Endothelial cell of umbilical vein (primary cell): ENCODE measurements around the gene ACTN1. TPM values are rescaled to one million over a fixed set of nuclear protein-coding genes. Genes with fewer than 3 reads are reported as not detected.

Experiments
- BruUV-seq: library from RNA; stranded (reverse); fragments of 400-500 nt; replicated peaks from 2 replicates; lab custom pipeline; 2021; lab: Mats Ljungman, UMichigan
- CTCF ChIA-PET: fragments of 300-600, 350-600 bp; sonication (Branson Sonifier 250); formaldehyde crosslinking; loops from one replicate; lab custom pipeline; 2021; ENCODE audit warnings: antibody characterized with exemption, inconsistent platforms; lab: Charles Lee
- POLR2A ChIA-PET: fragments of 300-600, 350-600 bp; sonication (Branson Sonifier 250); formaldehyde crosslinking; loops from one replicate; lab custom pipeline; 2021; ENCODE audit warnings: antibody characterized with exemption, inconsistent platforms; lab: Charles Lee
- DNase-seq: peaks from one replicate; pipeline ENCODE4 v3.0.0-alpha.2; 2011; ENCODE audit warnings: low read depth, low spot score
- FAIRE-seq: peaks from 2 replicates; lab custom pipeline; 2011; peaks lifted over from hg19 to GRCh38; lab: Jason Lieb, UNC
- H2AFZ ChIP-seq: 2 replicates; pipeline ENCODE4 v1.6.0; 2012; ENCODE audit warnings: low read depth, low read length, control low read depth, inconsistent platforms
- H3K27ac ChIP-seq: 2 replicates; pipeline ENCODE4 v1.5.1; 2011; ENCODE audit warnings: low read depth, mild to moderate bottlenecking, control low read depth, low read length, moderate library complexity; ENCODE audit not compliant: insufficient read depth
- H3K27me3 ChIP-seq, 2 experiments: 2 replicates each; pipeline versions ENCODE4 v1.6.0 to v1.6.1; 2011; ENCODE audit warnings: low read length in 2 of 2, mixed read lengths in 1 of 2; ENCODE audit not compliant: control insufficient read depth in 2 of 2, insufficient read depth in 2 of 2
- H3K36me3 ChIP-seq, 2 experiments: 2 replicates in 1 of 2; 3 replicates in 1 of 2; pipeline ENCODE4 v1.5.1; 2011; ENCODE audit warnings: low read length in 2 of 2, mild to moderate bottlenecking in 1 of 2, moderate library complexity in 1 of 2; ENCODE audit not compliant: control insufficient read depth in 2 of 2, insufficient read depth in 2 of 2; ENCODE audit errors: extremely low read depth in 1 of 2
- H3K4me1 ChIP-seq: 3 replicates; pipeline ENCODE4 v1.5.1; 2011; ENCODE audit warnings: mild to moderate bottlenecking, low read length; ENCODE audit not compliant: control insufficient read depth, insufficient read depth; ENCODE audit errors: extremely low read depth
- H3K4me2 ChIP-seq: 2 replicates; pipeline ENCODE4 v1.6.1; 2011; ENCODE audit warnings: low read length, control low read depth, mixed read lengths; ENCODE audit not compliant: insufficient read depth
- H3K4me3 ChIP-seq, 3 experiments: fragments of 200-600 bp in 1 of 3; sonication (generic), shearing (Covaris generic) in 1 of 3; replicated peaks in 1 of 3; 2 replicates each; pipeline ENCODE4 v1.5.1; 2011 to 2016; ENCODE audit warnings: control low read depth in 3 of 3, low read length in 3 of 3, mild to moderate bottlenecking in 2 of 3, inconsistent platforms in 1 of 3, low read depth in 1 of 3, moderate library complexity in 1 of 3; ENCODE audit not compliant: insufficient read depth in 1 of 3
- H3K79me2 ChIP-seq: 2 replicates; pipeline ENCODE4 v1.6.0; 2012; ENCODE audit warnings: low read length, inconsistent platforms; ENCODE audit not compliant: control insufficient read depth, insufficient read depth
- H3K9ac ChIP-seq: replicated peaks from 2 replicates; pipeline ENCODE3; 2011; ENCODE audit warnings: low read length, control low read depth; ENCODE audit not compliant: insufficient read depth; ENCODE audit errors: extremely low read depth
- H3K9me1 ChIP-seq: replicated peaks from 3 replicates; pipeline ENCODE4 v1.6.0; 2011; ENCODE audit warnings: mild to moderate bottlenecking, low read length; ENCODE audit not compliant: control insufficient read depth, insufficient read depth; ENCODE audit errors: extremely low read depth
- H3K9me3 ChIP-seq: replicated peaks from 2 replicates; pipeline ENCODE4 v1.5.1; 2012; ENCODE audit warnings: low read length, inconsistent platforms; ENCODE audit not compliant: control insufficient read depth, insufficient read depth
- H4K20me1 ChIP-seq: replicated peaks from 2 replicates; pipeline ENCODE3; 2011; ENCODE audit warnings: mild to moderate bottlenecking, low read length; ENCODE audit not compliant: control insufficient read depth, insufficient read depth; ENCODE audit errors: extremely low read depth
- CTCF ChIP-seq, 2 donors: IDR thresholded peaks; 1 replicate in 1 of 2; 2 replicates in 1 of 2; pipeline ENCODE4 v1.5.1; 2011; ENCODE audit warnings: low read length in 2 of 2, mild to moderate bottlenecking in 2 of 2, moderate library complexity in 2 of 2, control low read depth in 1 of 2, inconsistent platforms in 1 of 2, low read depth in 1 of 2; ENCODE audit not compliant: insufficient read depth in 1 of 2; ENCODE audit errors: extremely low read depth in 1 of 2
- EZH2 ChIP-seq: IDR thresholded peaks from 2 replicates; pipeline ENCODE4 v1.6.1; 2012; ENCODE audit warnings: borderline replicate concordance, low read depth, mild to moderate bottlenecking, moderate library complexity, low read length, inconsistent platforms; ENCODE audit not compliant: severe bottlenecking
- FOS ChIP-seq: IDR thresholded peaks from 2 replicates; pipeline ENCODE4 v1.6.1; 2011; ENCODE audit warnings: mild to moderate bottlenecking, low read length, moderate library complexity, borderline replicate concordance; ENCODE audit not compliant: insufficient read depth
- GATA2 ChIP-seq: IDR thresholded peaks from 2 replicates; pipeline ENCODE4 v1.7.0; 2011; ENCODE audit warnings: low read depth, mild to moderate bottlenecking, moderate library complexity, mixed read lengths, low read length; ENCODE audit not compliant: insufficient read length, insufficient read depth
- JUN ChIP-seq: IDR thresholded peaks from 2 replicates; pipeline ENCODE4 v1.6.1; 2011; ENCODE audit warnings: borderline replicate concordance, low read depth; ENCODE audit not compliant: insufficient read length, insufficient read depth
- MYC ChIP-seq: IDR thresholded peaks from one replicate; pipeline ENCODE4 v1.6.1; 2011; ENCODE audit warnings: mild to moderate bottlenecking, low read depth, low read length
- POLR2A ChIP-seq: IDR thresholded peaks from 2 replicates; pipeline ENCODE4 v1.6.1; 2012; ENCODE audit warnings: low read depth, mild to moderate bottlenecking, control low read depth, low read length
- POLR2AphosphoS5 ChIP-seq: IDR thresholded peaks from 2 replicates; pipeline ENCODE4 v1.6.1; 2012; ENCODE audit warnings: low read depth, mild to moderate bottlenecking, control low read depth, low read length, moderate library complexity; ENCODE audit not compliant: insufficient read depth
- dilution Hi-C: fragments of 300-500 bp; cut with MboI; formaldehyde crosslinking; loops from one replicate; pipeline ENCODE4 v1.15.0; 2019; ENCODE audit warnings: low sequenced_read_pairs; ENCODE audit not compliant: extremely low pct_ligation_motif_present
- intact Hi-C: fragments of 100-400 bp; cut with micrococcal nuclease; formaldehyde crosslinking; loops from one replicate; pipeline ENCODE4 v1.10.0; 2022
- polyA plus RNA-seq, 4 experiments: library from polyadenylated mRNA; depleted of rRNA in 3 of 4; stranded (reverse) in 3 of 4; unstranded in 1 of 4; fragments of >200 nt; gene quantifications; 2 replicates each; pipeline versions ENCODE4 v1.2.1 to v1.2.3, GENCODE V29; 2011 to 2012; ENCODE audit warnings: missing spikeins in 1 of 4
- total RNA-seq: library from RNA; stranded (reverse); gene quantifications from 2 replicates; pipeline ENCODE4 v1.2.3, GENCODE V29; 2021
- TF ChIP-seq, protein P1 (sequence below): IDR thresholded peaks from 2 replicates; pipeline ENCODE4 v1.6.1; 2011; ENCODE audit not compliant: insufficient read depth, insufficient read length

Gene ACTN1
- total and polyA plus RNA-seq, 2 donors (not counting 3 experiments of a cell fraction or from before 2014, with no cell fraction given), result 442 to 463 TPM

DNA sequence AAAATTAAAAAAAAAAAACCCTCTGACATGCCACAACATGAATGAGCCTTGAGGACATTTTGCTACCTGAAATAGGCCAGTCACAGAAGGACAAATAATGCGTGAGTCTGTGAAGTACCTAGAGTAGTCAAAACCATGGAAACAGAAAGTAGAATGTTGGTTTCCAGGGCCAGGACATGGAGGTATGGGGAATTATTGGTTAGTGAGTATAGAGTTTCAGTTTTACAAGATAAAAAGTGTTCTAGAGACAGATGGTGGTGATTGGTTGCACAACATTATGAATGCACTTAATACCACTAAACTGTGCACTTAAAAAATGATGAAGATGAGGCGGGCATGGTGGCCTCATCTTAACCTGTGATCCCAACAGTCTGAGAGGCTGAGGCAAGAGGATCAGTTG lies 138.6 kb downstream of the ACTN1 start:
- intact Hi-C loops (no loop called here), dilution Hi-C loops (no loop called here)
- Histone ChIP-seq H3K27ac (no peak overlapping the region), H3K36me3 (no peaks in the 10 kb centered on the region), H3K9ac (no peak overlapping the region), H3K79me2 (no peaks in the 10 kb centered on the region), H3K4me2 (no peak overlapping the region), H4K20me1 (no peaks in the 10 kb centered on the region), H3K9me3 (no peaks in the 10 kb centered on the region), H3K4me1 (peaks cover 14% of the 10 kb centered on the region), H3K9me1 (no peaks in the 10 kb centered on the region), H2AFZ (no peak overlapping the region), H3K4me3 (no peak overlapping the region), H3K27me3 (no peaks in the 10 kb centered on the region)
- FAIRE-seq (no peak), DNase-seq (no peak)
- TF ChIP-seq FOS (no peak), POLR2A (no peak), GATA2 (no peak), EZH2 (no peak), JUN (no peak), CTCF (IDR thresholded peaks at IDR 0.05; ENCODE audit: extremely low read depth in 1 of 2, insufficient read depth in 1 of 2, low read depth in 1 of 2, low read length in 2 of 2) (no peak), MYC (no peak), POLR2AphosphoS5 (no peak)
- TF ChIP-seq, protein P1, sequence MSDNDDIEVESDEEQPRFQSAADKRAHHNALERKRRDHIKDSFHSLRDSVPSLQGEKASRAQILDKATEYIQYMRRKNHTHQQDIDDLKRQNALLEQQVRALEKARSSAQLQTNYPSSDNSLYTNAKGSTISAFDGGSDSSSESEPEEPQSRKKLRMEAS, result no peak
- CTCF ChIA-PET, result interaction anchor here (5.9 kb wide), 1 partner anchor 13 kb away, joined by 65 read pairs; no protein-coding TSS in a partner anchor
- POLR2A ChIA-PET, result no interaction called here
- no TSS peak for BruUV-seq
